Adrenal gland (tissue), 5 donors: Measurements from ENCODE around the gene MUC12.
"Not testable (repeated sequence)": the region's sequence is repeated elsewhere in the genome, so short reads cannot be mapped to it uniquely, and the experiment has no call there.

Experiments
- POLR2A ChIP-seq, 2 donors: fragments of 450-650 bp; IDR thresholded peaks; one replicate each; pipeline ENCODE4 v1.6.1; 2017; ENCODE audit warnings: antibody characterized with exemption in 2 of 2, mild to moderate bottlenecking in 2 of 2, moderate library complexity in 1 of 2
- TF ChIP-seq, protein P1 (sequence below), 6 experiments: fragments of 450-650 bp in 4 of 6; fragments of 200-600 bp in 2 of 6; sonication (generic) in 1 of 6; IDR thresholded peaks; 1 replicate in 5 of 6; 2 replicates in 1 of 6; pipeline versions ENCODE4 v1.5.1 to v1.8.0; 2016 to 2021; ENCODE audit warnings: antibody characterized with exemption in 6 of 6, mild to moderate bottlenecking in 2 of 6, moderate library complexity in 1 of 6
- donor health status: DM: no; HTN: no; CAD: no.

- not testable (repeated sequence) for TF ChIP-seq POLR2A (IDR thresholded peaks at IDR 0.05)
- TF ChIP-seq, protein P1, sequence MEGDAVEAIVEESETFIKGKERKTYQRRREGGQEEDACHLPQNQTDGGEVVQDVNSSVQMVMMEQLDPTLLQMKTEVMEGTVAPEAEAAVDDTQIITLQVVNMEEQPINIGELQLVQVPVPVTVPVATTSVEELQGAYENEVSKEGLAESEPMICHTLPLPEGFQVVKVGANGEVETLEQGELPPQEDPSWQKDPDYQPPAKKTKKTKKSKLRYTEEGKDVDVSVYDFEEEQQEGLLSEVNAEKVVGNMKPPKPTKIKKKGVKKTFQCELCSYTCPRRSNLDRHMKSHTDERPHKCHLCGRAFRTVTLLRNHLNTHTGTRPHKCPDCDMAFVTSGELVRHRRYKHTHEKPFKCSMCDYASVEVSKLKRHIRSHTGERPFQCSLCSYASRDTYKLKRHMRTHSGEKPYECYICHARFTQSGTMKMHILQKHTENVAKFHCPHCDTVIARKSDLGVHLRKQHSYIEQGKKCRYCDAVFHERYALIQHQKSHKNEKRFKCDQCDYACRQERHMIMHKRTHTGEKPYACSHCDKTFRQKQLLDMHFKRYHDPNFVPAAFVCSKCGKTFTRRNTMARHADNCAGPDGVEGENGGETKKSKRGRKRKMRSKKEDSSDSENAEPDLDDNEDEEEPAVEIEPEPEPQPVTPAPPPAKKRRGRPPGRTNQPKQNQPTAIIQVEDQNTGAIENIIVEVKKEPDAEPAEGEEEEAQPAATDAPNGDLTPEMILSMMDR (IDR thresholded peaks at IDR 0.05): not testable (repeated sequence)
Observed at GRCh38 chr7:100992280-100992679, 22.9 kb downstream of the MUC12 start.
